Measurements from ENCODE around the gene WNT3.
A peak's percentile ranks its signal among the peaks of the same experiment; 100 is the strongest.

Gene WNT3

GRCh38 chr17:46730679-46731078 is 87.8 kb downstream of the WNT3 start:
- no peak for DNase-seq (ENCODE audit: low read depth)

- no peak for DNase-seq (ENCODE audit: low read depth)
Measured at GRCh38 chr17:46730026-46730425, 88.5 kb downstream of the WNT3 start.

GRCh38 chr17:46727572-46728348 is 90.7 kb downstream of the WNT3 start:
- DNase-seq (ENCODE audit: low read depth), result peak; percentile 86

- DNase-seq (ENCODE audit: low read depth), result peak; percentile 94
Measured at GRCh38 chr17:46726206-46726605, 92.3 kb downstream of the WNT3 start.

- DNase-seq (ENCODE audit: low read depth), result no peak
Measured at GRCh38 chr17:46722662-46723285, 95.7 kb downstream of the WNT3 start.

- no peak for DNase-seq (ENCODE audit: low read depth)
Measured at GRCh38 chr17:46720408-46720807, 98.1 kb downstream of the WNT3 start.

- DNase-seq (ENCODE audit: low read depth), result no peak
Measured at GRCh38 chr17:46719891-46720290, 98.6 kb downstream of the WNT3 start.

- no peak for DNase-seq (ENCODE audit: low read depth)
Measured at GRCh38 chr17:46717999-46718398, 100.5 kb downstream of the WNT3 start.

All from amniotic epithelial cell (primary cell).